Measurements from ENCODE around the gene GRM4.
A peak's percentile ranks its signal among the peaks of the same experiment; 100 is the strongest.
"Not testable (repeated sequence)": the region's sequence is repeated elsewhere in the genome, so short reads cannot be mapped to it uniquely, and the experiment has no call there.

GRM4 gene

GRCh38 chr6:34146021-34146782 is at the start of gene GRM4:
TSS of gene GRM4 (minus strand) at chr6:34146087. CDS start at chr6:34133496, 12,591 bp downstream.
- H3K4me3 ChIP-seq (replicated peaks; ENCODE audit: low read depth, low read length): peak within 1 kb of the TSS; percentile 30
- TF ChIP-seq CTCF (IDR thresholded peaks at IDR 0.05; ENCODE audit: low read length, missing control alignments): no peak

GRCh38 chr6:34194772-34195171 is 48.9 kb upstream of the GRM4 start:
- DNase-seq (ENCODE audit: low read depth): no peak
- TF ChIP-seq CTCF (IDR thresholded peaks at IDR 0.05; ENCODE audit: low read length, missing control alignments): no peak
- H3K4me3 ChIP-seq (replicated peaks; ENCODE audit: low read depth, low read length): no peak overlapping the region

More at GRCh38 chr6:34146021-34146782, at the start of gene GRM4:
- DNase-seq (ENCODE audit: low read depth): no peak

- no peak overlapping the region for H3K4me3 ChIP-seq (replicated peaks; ENCODE audit: low read depth, low read length)
- no peak for DNase-seq (ENCODE audit: low read depth)
- TF ChIP-seq CTCF (IDR thresholded peaks at IDR 0.05; ENCODE audit: low read length, missing control alignments): no peak
These were observed 44.7 kb upstream of the GRM4 start for GRCh38 chr6:34190504-34191122.

GRCh38 chr6:34189806-34190503 is 44.1 kb upstream of the GRM4 start:
- H3K4me3 ChIP-seq (replicated peaks; ENCODE audit: low read depth, low read length): no peak overlapping the region
- TF ChIP-seq CTCF (IDR thresholded peaks at IDR 0.05; ENCODE audit: low read length, missing control alignments): no peak
- no peak for DNase-seq (ENCODE audit: low read depth)

- not testable (repeated sequence) for DNase-seq (ENCODE audit: low read depth); H3K4me3 ChIP-seq (replicated peaks; ENCODE audit: low read depth, low read length)
These were observed 38.8 kb upstream of the GRM4 start for GRCh38 chr6:34184726-34185125.

GRCh38 chr6:34182751-34183531 is 37.1 kb upstream of the GRM4 start:
- TF ChIP-seq CTCF (IDR thresholded peaks at IDR 0.05; ENCODE audit: low read length, missing control alignments): no peak
- H3K4me3 ChIP-seq (replicated peaks; ENCODE audit: low read depth, low read length): no peak overlapping the region
- no peak for DNase-seq (ENCODE audit: low read depth)

GRCh38 chr6:34181908-34182307 is 36.0 kb upstream of the GRM4 start:
- TF ChIP-seq CTCF (IDR thresholded peaks at IDR 0.05; ENCODE audit: low read length, missing control alignments): no peak
- no peak for DNase-seq (ENCODE audit: low read depth)
- H3K4me3 ChIP-seq (replicated peaks; ENCODE audit: low read depth, low read length): no peak overlapping the region
